Dendritic cell treated with granulocyte-macrophage colony-stimulating factor and Interleukin-4, amounts not matched to agents 40 ng/mL and 50 ng/mL, for 4 days (primary cell): ENCODE results near the gene BHLHE40.
"Not testable (repeated sequence)": the region's sequence is repeated elsewhere in the genome, so short reads cannot be mapped to it uniquely, and the experiment has no call there.

Source experiments
- H3K27ac Mint-ChIP-seq: one replicate; pipeline ENCODE4 v1.8.0; 2022; ENCODE audit warnings: mild to moderate bottlenecking, mixed read lengths
- H3K27me3 Mint-ChIP-seq: one replicate; pipeline ENCODE4 v1.8.0; 2022; ENCODE audit warnings: mild to moderate bottlenecking, mixed read lengths
- H3K36me3 Mint-ChIP-seq: one replicate; pipeline ENCODE4 v1.8.0; 2022; ENCODE audit warnings: low read depth, mixed read lengths
- H3K4me1 Mint-ChIP-seq: one replicate; pipeline ENCODE4 v1.8.0; 2022; ENCODE audit warnings: low read depth, mixed read lengths
- H3K4me3 Mint-ChIP-seq: one replicate; pipeline ENCODE4 v1.8.0; 2022; ENCODE audit warnings: mild to moderate bottlenecking, moderate library complexity, mixed read lengths
- H3K9me3 Mint-ChIP-seq: one replicate; pipeline ENCODE4 v1.8.0; 2022; ENCODE audit warnings: mixed read lengths
- intact Hi-C: fragments of 100-400 bp; cut with micrococcal nuclease; formaldehyde crosslinking; loops from one replicate; pipeline ENCODE4 v1.15.0; 2022

BHLHE40 gene

DNA sequence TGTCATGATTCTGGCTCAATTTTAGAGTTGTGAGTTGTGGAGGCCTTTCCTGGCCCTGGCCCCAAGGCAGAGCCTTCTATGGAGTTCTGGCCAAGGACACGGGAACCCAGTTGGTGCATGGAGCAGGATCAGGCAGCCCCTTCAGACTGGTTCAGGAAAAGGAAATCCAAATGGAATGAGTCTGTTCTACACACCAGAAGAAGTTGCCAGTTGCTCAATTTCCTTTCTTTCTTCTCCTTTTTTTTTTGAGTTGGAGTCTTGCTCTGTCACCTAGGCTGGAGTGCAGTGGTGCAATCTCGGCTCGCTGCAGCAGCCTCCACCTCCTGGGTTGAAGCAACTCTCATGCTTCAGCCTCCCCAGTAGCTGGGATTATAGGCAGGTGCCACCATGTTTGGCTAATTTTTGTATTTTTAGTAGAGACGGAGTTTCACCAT lies 28.9 kb upstream of the BHLHE40 start:
- H3K4me3 Mint-ChIP-seq, result no peak overlapping the region
- H3K36me3 Mint-ChIP-seq, result no peaks in the 10 kb centered on the region
- H3K9me3 Mint-ChIP-seq, result no peaks in the 10 kb centered on the region
- H3K27ac Mint-ChIP-seq, result peak overlapping the region; percentile 18
- peaks cover 32% of the 10 kb centered on the region for H3K4me1 Mint-ChIP-seq
- no peaks in the 10 kb centered on the region for H3K27me3 Mint-ChIP-seq
- intact Hi-C loops, result no loop called here

DNA sequence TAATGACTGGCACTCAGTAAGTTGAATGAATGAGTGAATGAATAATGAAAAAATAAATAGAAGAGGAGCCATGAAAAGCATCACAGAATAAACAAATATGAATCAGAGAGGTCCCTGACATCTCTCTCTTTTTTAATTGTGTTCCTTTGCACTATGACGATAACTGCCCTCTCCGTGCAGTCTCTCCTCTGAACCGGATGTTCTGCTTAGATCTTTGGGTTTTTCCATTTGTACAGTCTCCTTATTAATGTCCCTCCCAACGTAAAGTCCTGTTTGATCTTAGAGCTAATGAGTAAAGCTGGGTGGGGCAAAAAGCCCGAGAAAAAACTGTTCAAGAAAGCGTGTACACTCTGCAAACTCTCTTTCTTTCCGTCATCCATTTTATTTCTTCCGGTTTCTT lies 28.3 kb upstream of the BHLHE40 start:
- H3K9me3 Mint-ChIP-seq, result no peaks in the 10 kb centered on the region
- H3K4me3 Mint-ChIP-seq, result no peak overlapping the region
- H3K27me3 Mint-ChIP-seq, result no peaks in the 10 kb centered on the region
- no peaks in the 10 kb centered on the region for H3K36me3 Mint-ChIP-seq
- peak overlapping the region; percentile 18 for H3K27ac Mint-ChIP-seq
- intact Hi-C loops, result no loop called here
- H3K4me1 Mint-ChIP-seq, result peaks cover 32% of the 10 kb centered on the region

- H3K36me3 Mint-ChIP-seq, result no peaks in the 10 kb centered on the region
- H3K4me3 Mint-ChIP-seq, result no peak overlapping the region
- peaks cover 31% of the 10 kb centered on the region for H3K4me1 Mint-ChIP-seq
- no peaks in the 10 kb centered on the region for H3K27me3 Mint-ChIP-seq
- H3K27ac Mint-ChIP-seq, result no peak overlapping the region
- intact Hi-C loops, result no loop called here
- H3K9me3 Mint-ChIP-seq, result peaks cover 4% of the 10 kb centered on the region
Measured at GRCh38 chr3:4953119-4953518, 26.1 kb upstream of the BHLHE40 start.

DNA sequence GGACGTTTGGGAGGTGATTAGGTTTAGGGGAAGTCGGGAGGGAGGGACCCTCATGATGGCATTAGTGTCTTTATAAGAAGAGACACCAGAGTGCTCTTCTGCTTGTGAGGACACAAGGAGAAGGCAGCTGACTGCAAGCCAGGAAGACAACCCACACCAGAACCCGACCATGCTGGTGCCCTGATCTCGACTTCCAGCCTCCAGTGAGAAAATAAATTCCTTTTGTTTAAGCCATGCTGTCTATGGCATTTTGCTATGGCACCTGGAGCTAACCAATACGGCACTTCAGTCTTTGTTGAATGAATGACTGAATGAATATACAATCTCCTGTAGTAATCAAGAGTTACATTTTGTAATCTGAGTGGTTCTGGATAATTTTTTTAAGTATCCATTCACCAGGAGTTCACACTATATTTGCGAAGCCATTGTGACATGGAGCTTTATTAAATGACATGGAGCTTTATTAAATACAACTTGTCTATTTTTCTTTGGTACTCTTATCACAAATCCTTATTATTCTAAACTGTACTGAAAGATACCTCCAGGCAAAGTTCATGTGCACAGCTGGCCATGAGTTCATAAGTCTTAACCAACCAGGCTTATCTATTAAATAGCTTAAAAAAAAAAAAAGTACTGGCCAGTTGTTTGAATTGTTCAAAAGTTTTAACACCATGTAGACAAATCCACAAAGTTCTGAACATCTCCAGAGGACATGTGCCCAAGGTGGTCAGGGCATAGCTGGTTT lies 24.8 kb upstream of the BHLHE40 start:
- Mint-ChIP-seq H3K4me3 (no peak overlapping the region), H3K9me3 (peaks cover 17% of the 10 kb centered on the region), H3K4me1 (peaks cover 22% of the 10 kb centered on the region), H3K36me3 (peaks cover 7% of the 10 kb centered on the region), H3K27ac (no peak overlapping the region), H3K27me3 (no peaks in the 10 kb centered on the region)
- intact Hi-C loops, result no loop called here

- no peak overlapping the region for H3K27ac Mint-ChIP-seq
- no peaks in the 10 kb centered on the region for H3K27me3 Mint-ChIP-seq
- no peak overlapping the region for H3K4me3 Mint-ChIP-seq
- peaks cover 7% of the 10 kb centered on the region for H3K36me3 Mint-ChIP-seq
- peaks cover 8% of the 10 kb centered on the region for H3K4me1 Mint-ChIP-seq
- intact Hi-C loops, result no loop called here
- peaks cover 19% of the 10 kb centered on the region for H3K9me3 Mint-ChIP-seq
Measured at GRCh38 chr3:4956099-4956498, 23.1 kb upstream of the BHLHE40 start.

GRCh38 chr3:4956738-4957137 lies 22.5 kb upstream of the BHLHE40 start:
- peaks cover 19% of the 10 kb centered on the region for H3K9me3 Mint-ChIP-seq

DNA sequence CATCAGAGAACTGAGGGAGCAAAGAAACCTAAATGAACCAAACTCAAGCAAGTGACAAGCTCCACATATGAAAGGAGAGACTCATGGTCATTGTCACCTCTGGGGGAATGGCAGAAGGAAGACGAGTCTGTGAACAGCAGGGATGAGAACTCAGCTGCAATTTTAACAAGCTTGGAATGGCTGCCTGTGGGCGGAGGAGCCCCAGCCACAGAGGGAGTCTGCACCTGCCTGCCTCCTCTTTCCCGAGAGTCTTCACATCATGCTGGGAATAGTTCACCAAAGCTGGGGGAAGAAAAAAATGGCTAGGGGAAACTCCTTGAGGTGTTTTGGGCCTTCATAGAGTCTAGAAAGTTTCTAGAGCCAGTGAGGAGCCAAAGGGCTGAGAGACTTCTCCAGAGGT lies 21.3 kb upstream of the BHLHE40 start:
- intact Hi-C loops, result no loop called here
- Mint-ChIP-seq H3K27ac (no peak overlapping the region), H3K36me3 (peaks cover 7% of the 10 kb centered on the region), H3K4me1 (no peaks in the 10 kb centered on the region), H3K27me3 (no peaks in the 10 kb centered on the region), H3K4me3 (no peak overlapping the region), H3K9me3 (peaks cover 19% of the 10 kb centered on the region)

More at GRCh38 chr3:4956738-4957137, 22.5 kb upstream of the BHLHE40 start:
- Mint-ChIP-seq H3K4me3 (no peak overlapping the region), H3K4me1 (peaks cover 2% of the 10 kb centered on the region), H3K27ac (no peak overlapping the region), H3K36me3 (peaks cover 7% of the 10 kb centered on the region), H3K27me3 (no peaks in the 10 kb centered on the region)
- intact Hi-C loops, result no loop called here

GRCh38 chr3:4959180-4959579 lies 20.1 kb upstream of the BHLHE40 start:
- Mint-ChIP-seq H3K9me3 (peaks cover 19% of the 10 kb centered on the region), H3K4me3 (no peak overlapping the region), H3K36me3 (peaks cover 7% of the 10 kb centered on the region), H3K27ac (no peak overlapping the region), H3K4me1 (peaks cover 9% of the 10 kb centered on the region), H3K27me3 (no peaks in the 10 kb centered on the region)
- intact Hi-C loops, result no loop called here

- H3K27me3 Mint-ChIP-seq, H3K27ac Mint-ChIP-seq, H3K4me3 Mint-ChIP-seq, H3K36me3 Mint-ChIP-seq, intact Hi-C loops: not testable (repeated sequence)
- Mint-ChIP-seq H3K4me1 (peaks cover 16% of the 10 kb centered on the region), H3K9me3 (peaks cover 19% of the 10 kb centered on the region)
Measured at GRCh38 chr3:4961865-4962264, 17.4 kb upstream of the BHLHE40 start.

GRCh38 chr3:4963669-4964570 lies 15.3 kb upstream of the BHLHE40 start:
- intact Hi-C loops, result no loop called here
- no peak overlapping the region for H3K4me3 Mint-ChIP-seq
- H3K27me3 Mint-ChIP-seq, result no peaks in the 10 kb centered on the region
- peaks cover 7% of the 10 kb centered on the region for H3K9me3 Mint-ChIP-seq
- peaks cover 16% of the 10 kb centered on the region for H3K4me1 Mint-ChIP-seq
- no peak overlapping the region for H3K27ac Mint-ChIP-seq
- H3K36me3 Mint-ChIP-seq, result peaks cover 5% of the 10 kb centered on the region

DNA sequence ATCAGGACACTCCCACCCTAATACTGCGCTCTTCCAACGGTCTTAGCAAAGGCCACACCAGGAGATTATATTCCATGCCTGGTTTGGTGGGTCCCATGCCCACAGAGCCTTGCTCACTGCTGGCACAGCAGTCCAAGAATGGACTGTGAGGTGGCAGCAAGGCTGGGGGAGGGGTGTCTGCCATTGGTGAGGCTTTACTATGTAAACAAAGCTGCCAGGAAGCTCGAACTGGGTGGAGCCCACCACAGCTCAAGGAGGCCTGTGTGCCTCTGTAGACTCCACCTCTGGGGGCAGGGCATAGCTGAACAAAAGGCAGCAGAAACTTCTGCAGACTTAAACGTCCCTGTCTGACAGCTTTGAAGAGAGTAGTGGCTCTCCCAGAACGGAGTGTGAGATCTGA lies 13.2 kb upstream of the BHLHE40 start:
- H3K27me3 Mint-ChIP-seq, intact Hi-C loops, H3K36me3 Mint-ChIP-seq, H3K4me3 Mint-ChIP-seq, H3K9me3 Mint-ChIP-seq: not testable (repeated sequence)
- peaks cover 22% of the 10 kb centered on the region for H3K4me1 Mint-ChIP-seq
- H3K27ac Mint-ChIP-seq, result peak overlapping the region; percentile 34

DNA sequence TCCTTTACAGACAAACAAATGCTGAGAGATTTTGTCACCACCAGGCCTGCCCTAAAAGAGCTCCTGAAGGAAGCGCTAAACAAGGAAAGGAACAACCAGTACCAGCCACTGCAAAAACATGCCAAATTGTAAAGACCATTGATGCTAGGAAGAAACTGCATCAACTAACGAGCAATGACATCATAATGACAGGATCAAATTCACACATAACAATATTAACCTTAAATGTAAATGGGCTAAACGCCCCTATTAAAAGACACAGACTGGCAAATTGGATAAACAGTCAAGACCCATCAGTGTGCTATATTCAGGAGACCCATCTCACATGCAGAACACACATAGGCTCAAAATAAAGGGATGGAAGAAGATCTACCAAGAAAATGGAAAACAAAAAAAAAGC lies 11.6 kb upstream of the BHLHE40 start:
- peaks cover 22% of the 10 kb centered on the region for H3K4me1 Mint-ChIP-seq
- H3K36me3 Mint-ChIP-seq, H3K27me3 Mint-ChIP-seq, H3K4me3 Mint-ChIP-seq, intact Hi-C loops, H3K9me3 Mint-ChIP-seq, H3K27ac Mint-ChIP-seq: not testable (repeated sequence)

DNA sequence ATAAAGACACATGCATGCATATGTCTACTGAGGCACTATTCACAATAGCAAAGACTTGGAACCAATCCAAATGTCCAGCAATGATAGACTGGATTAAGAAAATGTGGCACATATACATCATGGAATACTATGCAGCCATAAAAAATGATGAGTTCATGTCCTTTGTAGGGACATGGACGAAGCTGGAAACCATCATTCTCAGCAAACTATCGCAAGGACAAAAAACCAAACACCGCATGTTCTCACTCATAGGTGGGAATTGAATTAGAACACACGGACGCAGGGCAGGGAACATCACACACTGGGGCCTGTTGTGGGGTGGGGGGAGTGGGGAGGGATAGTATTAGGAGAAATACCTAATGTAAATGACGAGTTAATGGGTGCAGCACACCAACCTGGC lies 7.8 kb upstream of the BHLHE40 start:
- H3K27me3 Mint-ChIP-seq, H3K36me3 Mint-ChIP-seq, H3K27ac Mint-ChIP-seq, H3K9me3 Mint-ChIP-seq, H3K4me3 Mint-ChIP-seq, intact Hi-C loops: not testable (repeated sequence)
- H3K4me1 Mint-ChIP-seq, result peaks cover 16% of the 10 kb centered on the region

GRCh38 chr3:4971838-4972237 lies 7.4 kb upstream of the BHLHE40 start:
- no peak overlapping the region for H3K4me3 Mint-ChIP-seq
- H3K36me3 Mint-ChIP-seq, result no peaks in the 10 kb centered on the region
- intact Hi-C loops, result no loop called here
- H3K4me1 Mint-ChIP-seq, result peaks cover 20% of the 10 kb centered on the region
- H3K9me3 Mint-ChIP-seq, result no peaks in the 10 kb centered on the region
- no peaks in the 10 kb centered on the region for H3K27me3 Mint-ChIP-seq
- H3K27ac Mint-ChIP-seq, result no peak overlapping the region
